ENCODE data around the gene PLIN4.

- TF ChIP-seq CTCF (conservative IDR thresholded peaks at IDR 0.05 in 1 of 2, IDR thresholded peaks at IDR 0.05 in 1 of 2; ENCODE audit: low read depth in 1 of 2, low read length in 2 of 2) (no peak), EZH2 (IDR thresholded peaks at IDR 0.05; ENCODE audit: low read length, missing control alignments) (no peak)
Observed at GRCh38 chr19:4559569-4559968, 41.3 kb upstream of the PLIN4 start, which contains the start of gene SEMA6B.
